ENCODE measurements around the gene CSTPP1.
A peak's percentile ranks its signal among the peaks of the same experiment; 100 is the strongest.
"Not testable (repeated sequence)": the region's sequence is repeated elsewhere in the genome, so short reads cannot be mapped to it uniquely, and the experiment has no call there.

Gene CSTPP1

DNA sequence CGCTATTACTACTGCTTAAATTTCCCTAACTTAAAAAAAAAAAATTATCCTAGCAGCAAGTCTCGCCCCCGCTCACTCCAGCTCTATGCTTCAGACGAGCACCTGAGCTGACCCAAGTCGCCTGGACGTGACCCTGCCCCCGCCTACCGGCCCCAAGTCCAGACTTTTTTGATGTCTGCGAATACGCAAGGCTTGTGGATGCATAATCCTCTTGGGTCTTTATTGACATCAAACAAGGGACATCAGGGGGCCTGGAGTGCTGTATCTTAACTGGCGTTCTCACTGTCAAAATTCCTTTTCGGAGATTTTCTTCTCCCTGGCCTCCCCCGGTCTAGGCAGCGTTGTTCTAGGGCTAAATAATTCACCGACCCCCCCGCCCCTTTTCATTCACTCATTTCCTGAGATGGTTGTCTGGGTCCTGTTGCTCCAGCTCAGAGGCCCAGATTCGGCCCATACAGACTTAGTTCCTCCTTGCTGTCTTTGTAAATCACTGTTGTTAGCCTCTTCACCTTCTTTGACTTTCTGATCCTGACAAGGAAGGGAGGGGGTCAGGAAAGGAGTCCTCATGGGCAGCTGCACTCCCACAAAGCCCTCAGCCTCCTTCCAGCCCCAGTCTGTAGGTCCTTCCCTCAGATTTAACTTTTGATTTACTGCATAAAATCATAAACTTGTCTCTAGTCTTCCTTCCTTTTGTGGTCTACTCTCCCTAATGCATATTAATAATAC lies 17.6 kb upstream of the CSTPP1 start:
- H3K27me3 ChIP-seq: peaks cover 15% of the 10 kb centered on the region
- H3K4me3 ChIP-seq (ENCODE audit: low read depth, low read length): peak overlapping the region; percentile 19; the same call in 1 of the 2 replicates
- DNase-seq: no peak
- H3K36me3 ChIP-seq: no peaks in the 10 kb centered on the region
- TF ChIP-seq, protein P1, sequence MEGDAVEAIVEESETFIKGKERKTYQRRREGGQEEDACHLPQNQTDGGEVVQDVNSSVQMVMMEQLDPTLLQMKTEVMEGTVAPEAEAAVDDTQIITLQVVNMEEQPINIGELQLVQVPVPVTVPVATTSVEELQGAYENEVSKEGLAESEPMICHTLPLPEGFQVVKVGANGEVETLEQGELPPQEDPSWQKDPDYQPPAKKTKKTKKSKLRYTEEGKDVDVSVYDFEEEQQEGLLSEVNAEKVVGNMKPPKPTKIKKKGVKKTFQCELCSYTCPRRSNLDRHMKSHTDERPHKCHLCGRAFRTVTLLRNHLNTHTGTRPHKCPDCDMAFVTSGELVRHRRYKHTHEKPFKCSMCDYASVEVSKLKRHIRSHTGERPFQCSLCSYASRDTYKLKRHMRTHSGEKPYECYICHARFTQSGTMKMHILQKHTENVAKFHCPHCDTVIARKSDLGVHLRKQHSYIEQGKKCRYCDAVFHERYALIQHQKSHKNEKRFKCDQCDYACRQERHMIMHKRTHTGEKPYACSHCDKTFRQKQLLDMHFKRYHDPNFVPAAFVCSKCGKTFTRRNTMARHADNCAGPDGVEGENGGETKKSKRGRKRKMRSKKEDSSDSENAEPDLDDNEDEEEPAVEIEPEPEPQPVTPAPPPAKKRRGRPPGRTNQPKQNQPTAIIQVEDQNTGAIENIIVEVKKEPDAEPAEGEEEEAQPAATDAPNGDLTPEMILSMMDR (IDR thresholded peaks at IDR 0.05; ENCODE audit: low read depth, low read length): no peak
- H3K9me3 ChIP-seq: no peaks in the 10 kb centered on the region
- H3K4me1 ChIP-seq: no peaks in the 10 kb centered on the region

DNA sequence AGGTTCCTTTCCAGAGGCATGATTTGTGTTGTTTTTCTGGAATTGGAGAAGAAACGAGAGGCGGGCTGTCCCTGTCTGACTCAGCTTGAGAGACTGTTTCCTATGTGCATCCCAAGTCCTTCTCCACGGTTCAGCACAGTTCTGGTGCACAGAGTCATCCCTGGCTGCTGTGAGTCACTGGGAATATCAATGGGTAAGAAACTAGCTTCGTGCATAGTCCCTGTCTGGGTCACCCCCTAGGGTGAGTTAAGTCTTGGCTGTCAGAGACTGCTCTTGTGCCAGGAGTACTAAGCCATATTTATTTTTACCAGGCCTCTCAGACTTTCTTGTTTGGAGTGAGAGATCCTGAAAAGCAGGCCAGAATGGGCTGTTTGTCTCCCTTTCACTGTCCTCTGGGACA lies 15.8 kb upstream of the CSTPP1 start:
- TF ChIP-seq, protein P1 (IDR thresholded peaks at IDR 0.05; ENCODE audit: low read depth, low read length): no peak
- no peaks in the 10 kb centered on the region for H3K4me1 ChIP-seq
- no peak overlapping the region for H3K4me3 ChIP-seq (ENCODE audit: low read depth, low read length)
- no peaks in the 10 kb centered on the region for H3K9me3 ChIP-seq
- DNase-seq: no peak
- peaks cover 15% of the 10 kb centered on the region for H3K27me3 ChIP-seq
- no peaks in the 10 kb centered on the region for H3K36me3 ChIP-seq

DNA sequence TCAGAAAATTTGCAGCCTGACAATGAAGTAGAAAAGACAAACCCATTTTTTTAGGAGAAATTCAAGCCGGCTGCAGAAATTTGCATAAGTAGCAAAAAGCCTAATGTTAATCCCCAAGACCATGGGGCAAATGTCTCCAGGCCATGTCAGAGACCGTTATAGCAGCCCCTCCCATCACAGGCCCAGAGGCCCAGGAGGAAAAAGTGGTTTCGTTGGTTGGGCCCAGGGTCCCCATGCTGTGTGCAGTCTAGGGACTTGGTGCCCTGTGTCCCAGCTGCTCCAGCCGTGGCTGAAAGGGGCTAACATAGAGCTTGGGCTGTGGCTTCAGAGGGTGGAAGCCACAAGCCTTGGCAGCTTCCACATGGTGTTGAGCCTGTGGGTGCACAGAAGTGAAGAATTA lies 8.6 kb upstream of the CSTPP1 start:
- not testable (repeated sequence) for DNase-seq; H3K4me1 ChIP-seq; H3K4me3 ChIP-seq (ENCODE audit: low read depth, low read length); H3K36me3 ChIP-seq; H3K9me3 ChIP-seq; H3K27me3 ChIP-seq

DNA sequence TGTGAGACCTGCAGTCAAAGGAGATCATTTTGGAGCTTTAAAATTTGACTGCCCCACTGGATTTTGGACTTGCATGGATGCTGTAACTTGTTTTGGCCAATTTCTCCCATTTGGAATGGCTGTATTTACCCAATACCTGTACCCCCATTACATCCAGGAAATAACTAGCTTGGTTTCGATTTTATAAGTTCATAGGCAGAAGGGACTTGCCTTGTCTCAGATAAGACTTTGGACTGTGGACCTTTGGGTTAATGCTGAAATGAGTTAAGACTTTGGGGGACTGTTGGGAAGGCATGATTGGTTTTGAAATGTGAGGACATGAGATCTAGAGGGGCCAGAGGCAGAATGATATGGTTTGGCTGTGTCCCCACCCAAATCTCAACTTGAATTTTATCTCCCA lies 7.9 kb upstream of the CSTPP1 start:
- H3K4me3 ChIP-seq (ENCODE audit: low read depth, low read length); H3K9me3 ChIP-seq; H3K36me3 ChIP-seq; H3K27me3 ChIP-seq; DNase-seq; H3K4me1 ChIP-seq: not testable (repeated sequence)

DNA sequence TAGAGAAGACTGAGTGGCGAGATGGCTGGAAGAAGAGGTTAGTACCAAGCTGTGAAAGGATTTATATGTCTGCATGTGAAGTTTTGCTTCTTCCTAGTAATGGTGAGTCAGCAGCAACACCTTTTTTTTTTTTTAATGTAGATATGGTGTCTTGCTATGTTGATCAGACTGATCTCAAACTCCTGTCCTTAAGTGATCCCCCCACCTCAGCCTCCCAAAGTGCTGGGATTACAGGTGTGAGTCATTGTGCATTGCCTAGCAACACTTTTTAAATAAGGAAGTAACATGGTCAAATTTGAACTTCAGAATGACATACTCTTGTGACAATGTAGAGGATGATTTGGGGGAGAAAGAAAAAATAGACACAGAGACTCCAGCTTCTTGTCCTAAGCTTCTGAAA lies 6.5 kb upstream of the CSTPP1 start:
- no peaks in the 10 kb centered on the region for H3K4me1 ChIP-seq
- no peak for DNase-seq
- no peak overlapping the region for H3K4me3 ChIP-seq (ENCODE audit: low read depth, low read length)
- no peaks in the 10 kb centered on the region for H3K27me3 ChIP-seq
- TF ChIP-seq, protein P1 (IDR thresholded peaks at IDR 0.05; ENCODE audit: low read depth, low read length): no peak
- no peaks in the 10 kb centered on the region for H3K9me3 ChIP-seq
- H3K36me3 ChIP-seq: no peaks in the 10 kb centered on the region

DNA sequence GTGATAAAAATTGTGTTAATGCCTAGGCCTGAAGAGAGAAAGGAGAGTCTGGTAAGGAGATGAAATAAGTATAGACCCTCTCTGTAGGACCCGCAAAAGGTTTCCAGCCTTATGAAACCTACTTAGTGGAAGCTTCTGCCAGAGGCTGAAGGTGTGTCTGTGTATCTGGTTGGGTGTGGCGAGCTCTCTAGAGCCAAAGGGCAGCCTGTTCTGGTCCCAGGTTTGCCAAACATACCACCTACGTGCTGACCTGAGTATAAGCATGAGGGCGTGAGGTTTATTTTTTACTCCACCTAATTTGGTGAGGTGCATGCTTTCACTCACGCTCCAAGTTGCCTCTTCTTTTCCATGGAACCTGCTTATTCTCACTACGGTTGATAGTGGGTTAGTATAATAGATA lies 5.6 kb downstream of the CSTPP1 start:
- TF ChIP-seq, protein P1 (IDR thresholded peaks at IDR 0.05; ENCODE audit: low read depth, low read length): no peak
- no peaks in the 10 kb centered on the region for H3K4me1 ChIP-seq
- no peaks in the 10 kb centered on the region for H3K27me3 ChIP-seq
- no peak for DNase-seq
- no peaks in the 10 kb centered on the region for H3K9me3 ChIP-seq
- H3K36me3 ChIP-seq: no peaks in the 10 kb centered on the region
- H3K4me3 ChIP-seq (ENCODE audit: low read depth, low read length): no peak overlapping the region

DNA sequence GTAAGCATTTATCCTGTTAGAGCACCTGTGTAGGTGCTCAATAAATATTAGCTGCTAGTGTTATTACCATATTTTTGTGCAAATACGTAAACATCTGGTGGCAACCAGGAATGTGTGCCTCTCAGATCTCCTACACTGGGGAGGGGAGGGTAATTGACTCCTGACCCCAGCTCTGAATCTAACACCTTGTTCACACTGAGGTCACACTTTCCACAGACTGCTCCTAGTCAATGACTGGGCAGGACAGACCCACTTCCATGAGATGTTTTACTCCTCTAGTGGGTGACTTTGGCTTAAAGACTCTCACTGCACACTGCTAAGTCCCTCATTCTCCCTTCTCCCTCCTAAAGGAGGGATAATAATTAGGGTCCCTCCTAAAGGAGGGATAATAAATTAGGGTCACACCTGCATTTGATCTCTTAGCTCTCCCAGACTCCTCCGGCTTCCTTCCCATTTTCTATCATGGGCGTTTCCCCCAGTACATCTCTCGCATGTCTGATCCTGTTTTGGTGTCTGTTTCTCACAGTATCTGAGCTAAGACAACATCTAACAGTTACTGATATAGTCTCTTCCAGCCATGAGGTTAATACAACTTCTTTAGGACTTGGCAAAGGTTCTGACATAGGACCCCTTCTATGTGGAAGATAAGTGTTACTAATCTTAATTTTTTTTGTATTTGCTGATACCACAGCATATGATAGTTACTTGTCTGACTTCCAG lies 8.0 kb downstream of the CSTPP1 start:
- Histone ChIP-seq H3K4me1 (no peaks in the 10 kb centered on the region), H3K27me3 (no peaks in the 10 kb centered on the region), H3K9me3 (no peaks in the 10 kb centered on the region), H3K36me3 (no peaks in the 10 kb centered on the region), H3K4me3 (ENCODE audit: low read depth, low read length) (no peak overlapping the region)
- no peak for DNase-seq
- TF ChIP-seq, protein P1 (IDR thresholded peaks at IDR 0.05; ENCODE audit: low read depth, low read length): no peak
